ENCODE measurements around the gene DENR. TPM values are rescaled to one million over a fixed set of nuclear protein-coding genes. Genes with fewer than 3 reads are reported as not detected.
"Not testable (repeated sequence)": the region's sequence is repeated elsewhere in the genome, so short reads cannot be mapped to it uniquely, and the experiment has no call there.

The DENR gene
- total RNA-seq, 1 experiment from 2014 or later: 83.2 TPM

GRCh38 chr12:122749569-122750332, 2.9 kb upstream of the DENR start:
- H3K4me3 Mint-ChIP-seq (ENCODE audit: unreplicated experiment): peak overlapping the region; percentile 66
- H3K27ac Mint-ChIP-seq (ENCODE audit: unreplicated experiment): peak overlapping the region; percentile 93
- Histone ChIP-seq H3K4me3 (ENCODE audit: low read depth, low read length) (no peak overlapping the region), H3K9me3 (no peaks in the 10 kb centered on the region), H3K4me1 (peaks cover 31% of the 10 kb centered on the region), H3K27me3 (replicated peaks; ENCODE audit: control insufficient read depth, insufficient read depth, low read length) (no peaks in the 10 kb centered on the region), H3K36me3 (ENCODE audit: control insufficient read depth, insufficient read depth, low read length) (no peaks in the 10 kb centered on the region)
- peaks cover 37% of the 10 kb centered on the region for H3K4me1 Mint-ChIP-seq (ENCODE audit: low read depth, unreplicated experiment)
- peak; percentile 56 to 72 for DNase-seq
- H3K9me3 Mint-ChIP-seq (ENCODE audit: unreplicated experiment): no peaks in the 10 kb centered on the region
- TSS peak; percentile 48 for BruUV-seq (replicated peaks)
- ChIA-PET CTCF (interaction anchor here (1.3 kb wide), 1 partner anchor 112 kb away, joined by 10 read pairs; no protein-coding TSS in a partner anchor), POLR2A (no interaction called here)
- TF ChIP-seq CTCF (IDR thresholded peaks at IDR 0.05; ENCODE audit: insufficient read depth in 1 of 2, low read depth in 1 of 2, low read length in 1 of 2, severe bottlenecking in 1 of 2, unreplicated experiment in 1 of 2): no peak
- peaks cover 20% of the 10 kb centered on the region for H3K36me3 Mint-ChIP-seq (ENCODE audit: insufficient read depth, unreplicated experiment)
- H3K27me3 Mint-ChIP-seq (ENCODE audit: insufficient read depth, unreplicated experiment): no peaks in the 10 kb centered on the region
- intact Hi-C loops (cut with micrococcal nuclease; ENCODE audit: unreplicated experiment): loop anchor here (5.0 kb wide), 1 partner anchor 72 kb away; no protein-coding TSS in a partner anchor

GRCh38 chr12:122750781-122751515, 1.7 kb upstream of the DENR start:
- Mint-ChIP-seq H3K36me3 (ENCODE audit: insufficient read depth, unreplicated experiment) (peaks cover 32% of the 10 kb centered on the region), H3K4me3 (ENCODE audit: unreplicated experiment) (peak overlapping the region; percentile 97), H3K27ac (ENCODE audit: unreplicated experiment) (peak overlapping the region; percentile 93), H3K4me1 (ENCODE audit: low read depth, unreplicated experiment) (peaks cover 37% of the 10 kb centered on the region)
- H3K27me3 ChIP-seq (replicated peaks; ENCODE audit: control insufficient read depth, insufficient read depth, low read length); POLR2A ChIA-PET; H3K36me3 ChIP-seq (ENCODE audit: control insufficient read depth, insufficient read depth, low read length); H3K9me3 Mint-ChIP-seq (ENCODE audit: unreplicated experiment); H3K9me3 ChIP-seq; H3K27me3 Mint-ChIP-seq (ENCODE audit: insufficient read depth, unreplicated experiment): not testable (repeated sequence)
- BruUV-seq (replicated peaks): TSS peak; percentile 41
- CTCF ChIA-PET: interaction anchor here (2.1 kb wide), 1 partner anchor 114 kb away, joined by 17 read pairs; no protein-coding TSS in a partner anchor
- Histone ChIP-seq H3K4me3 (ENCODE audit: low read depth, low read length) (0 out of 2 replicates have a peak overlapping the region, but pooled peaks have one; percentile 13), H3K4me1 (peaks cover 31% of the 10 kb centered on the region)
- intact Hi-C loops (cut with micrococcal nuclease; ENCODE audit: unreplicated experiment): loop anchor here (1.0 to 5.0 kb wide), 2 partner anchors 25 to 74 kb away; no protein-coding TSS in a partner anchor
- peak; percentile 48 to 65 for DNase-seq

GRCh38 chr12:122753319-122753650, 661 bp downstream of the DENR start:
- H3K27ac Mint-ChIP-seq (ENCODE audit: unreplicated experiment): peak overlapping the region; percentile 93
- POLR2A ChIA-PET: interaction anchor here (0.5 kb wide), 2 partner anchors 213 to 602 kb away, joined by 3 to 6 read pairs; partner anchors contain the start of gene ABCB9
- intact Hi-C loops (cut with micrococcal nuclease; ENCODE audit: unreplicated experiment): loop anchor here (2.0 to 5.0 kb wide), 2 partner anchors 76 to 226 kb away; partner anchors contain the start of genes KNTC1 and RSRC2

More at GRCh38 chr12:122753319-122753650, 661 bp downstream of the DENR start:
- Histone ChIP-seq H3K9me3 (no peaks in the 10 kb centered on the region), H3K36me3 (ENCODE audit: control insufficient read depth, insufficient read depth, low read length) (no peaks in the 10 kb centered on the region), H3K27me3 (replicated peaks; ENCODE audit: control insufficient read depth, insufficient read depth, low read length) (no peaks in the 10 kb centered on the region), H3K4me3 (ENCODE audit: low read depth, low read length) (peak overlapping the region; percentile 69), H3K4me1 (peaks cover 31% of the 10 kb centered on the region)
- CTCF ChIA-PET: interaction anchor here (2.1 kb wide), 1 partner anchor 116 kb away, joined by 17 read pairs; no protein-coding TSS in a partner anchor
- no TSS peak for BruUV-seq (replicated peaks)
- peak overlapping the region; percentile 97 for H3K4me3 Mint-ChIP-seq (ENCODE audit: unreplicated experiment)
- no peaks in the 10 kb centered on the region for H3K27me3 Mint-ChIP-seq (ENCODE audit: insufficient read depth, unreplicated experiment)
- H3K4me1 Mint-ChIP-seq (ENCODE audit: low read depth, unreplicated experiment): peaks cover 33% of the 10 kb centered on the region
- no peaks in the 10 kb centered on the region for H3K9me3 Mint-ChIP-seq (ENCODE audit: unreplicated experiment)
- DNase-seq: no peak
- no peak for TF ChIP-seq CTCF (IDR thresholded peaks at IDR 0.05; ENCODE audit: insufficient read depth in 1 of 2, low read depth in 1 of 2, low read length in 1 of 2, severe bottlenecking in 1 of 2, unreplicated experiment in 1 of 2)
- peaks cover 55% of the 10 kb centered on the region for H3K36me3 Mint-ChIP-seq (ENCODE audit: insufficient read depth, unreplicated experiment)
